Keratinocyte (primary cell): ENCODE data around the gene PTPRR. TPM values are rescaled to one million over a fixed set of nuclear protein-coding genes. Genes with fewer than 3 reads are reported as not detected.

Source experiments
- DNase-seq: peaks from one replicate; pipeline ENCODE4 v3.0.0-alpha.2; 2011; ENCODE audit warnings: low read depth, missing footprints, low spot score
- FAIRE-seq: peaks from 2 replicates; lab custom pipeline; 2011; peaks lifted over from hg19 to GRCh38; lab: Jason Lieb, UNC
- H2AFZ ChIP-seq: 2 replicates; pipeline ENCODE4 v1.6.0; 2012; ENCODE audit warnings: low read length, control low read depth, inconsistent platforms; ENCODE audit not compliant: control insufficient read depth
- H3K27ac ChIP-seq: 2 replicates; pipeline ENCODE4 v1.5.1; 2011; ENCODE audit warnings: low read length; ENCODE audit not compliant: control insufficient read depth, insufficient read depth
- H3K27me3 ChIP-seq: 3 replicates; pipeline ENCODE4 v1.6.0; 2011; ENCODE audit warnings: low read length; ENCODE audit not compliant: control insufficient read depth, insufficient read depth; ENCODE audit errors: extremely low read depth
- H3K36me3 ChIP-seq, 2 experiments: 2 replicates in 1 of 2; 3 replicates in 1 of 2; pipeline ENCODE4 v1.5.1; 2011; ENCODE audit warnings: low read length in 2 of 2, mild to moderate bottlenecking in 1 of 2; ENCODE audit not compliant: control insufficient read depth in 2 of 2, insufficient read depth in 2 of 2; ENCODE audit errors: extremely low read depth in 1 of 2
- H3K4me1 ChIP-seq: 3 replicates; pipeline ENCODE4 v1.5.1; 2011; ENCODE audit warnings: low read length; ENCODE audit not compliant: control insufficient read depth, insufficient read depth; ENCODE audit errors: extremely low read depth
- H3K4me2 ChIP-seq: 3 replicates; pipeline ENCODE4 v1.6.0; 2011; ENCODE audit warnings: low read depth, low read length; ENCODE audit not compliant: control insufficient read depth, insufficient read depth; ENCODE audit errors: extremely low read depth
- H3K4me3 ChIP-seq, 3 experiments: fragments of 200-600 bp in 1 of 3; sonication (generic) in 1 of 3; 2 replicates in 2 of 3; 3 replicates in 1 of 3; pipeline ENCODE4 v1.5.1; 2011 to 2016; ENCODE audit warnings: low read length in 3 of 3, mild to moderate bottlenecking in 3 of 3, control low read depth in 2 of 3, inconsistent platforms in 1 of 3, low read depth in 1 of 3, mixed read lengths in 1 of 3, mixed run types in 1 of 3, moderate library complexity in 1 of 3; ENCODE audit not compliant: control insufficient read depth in 2 of 3, insufficient read depth in 2 of 3; ENCODE audit errors: extremely low read depth in 1 of 3
- H3K79me2 ChIP-seq: 2 replicates; pipeline ENCODE4 v1.6.0; 2012; ENCODE audit warnings: low read length; ENCODE audit not compliant: control insufficient read depth, insufficient read depth
- H3K9ac ChIP-seq: 3 replicates; pipeline ENCODE4 v1.6.0; 2011; ENCODE audit warnings: low read length; ENCODE audit not compliant: control insufficient read depth, insufficient read depth; ENCODE audit errors: extremely low read depth
- H3K9me1 ChIP-seq: 3 replicates; pipeline ENCODE4 v1.6.0; 2011; ENCODE audit warnings: low read length; ENCODE audit not compliant: control insufficient read depth, insufficient read depth; ENCODE audit errors: extremely low read depth
- H3K9me3 ChIP-seq: 2 replicates; pipeline ENCODE4 v1.5.1; 2012; ENCODE audit warnings: low read depth, low read length; ENCODE audit not compliant: control insufficient read depth
- H4K20me1 ChIP-seq: 3 replicates; pipeline ENCODE4 v1.6.0; 2011; ENCODE audit warnings: low read length; ENCODE audit not compliant: control insufficient read depth, insufficient read depth; ENCODE audit errors: extremely low read depth
- CTCF ChIP-seq, 3 experiments: IDR thresholded peaks in 1 of 3; conservative IDR thresholded peaks in 1 of 3; optimal IDR thresholded peaks in 1 of 3; 2 replicates in 2 of 3; 3 replicates in 1 of 3; pipeline versions ENCODE3 to v1.5.1; 2011; ENCODE audit warnings: low read length in 3 of 3, mild to moderate bottlenecking in 3 of 3, moderate library complexity in 2 of 3, control low read depth in 1 of 3, inconsistent platforms in 1 of 3; ENCODE audit not compliant: insufficient read depth in 2 of 3; ENCODE audit errors: extremely low read depth in 1 of 3
- EZH2 ChIP-seq: IDR thresholded peaks from one replicate; pipeline ENCODE4 v1.6.1; 2012; ENCODE audit warnings: inconsistent platforms, mild to moderate bottlenecking, low read length, moderate library complexity
- dilution Hi-C: fragments of 300-500 bp; cut with MboI; formaldehyde crosslinking; loops from one replicate; pipeline ENCODE4 v1.7.0; 2020; ENCODE audit warnings: low sequenced_read_pairs; ENCODE audit not compliant: extremely low pct_ligation_motif_present
- polyA plus RNA-seq, 5 experiments: library from polyadenylated mRNA; depleted of rRNA in 3 of 5; stranded (reverse) in 3 of 5; stranded (forward) in 1 of 5; unstranded in 1 of 5; fragments of >200 nt; gene quantifications; 1 replicate in 1 of 5; 2 replicates in 3 of 5; 3 replicates in 1 of 5; pipeline versions ENCODE4 v1.2.1 to v1.2.3, GENCODE V29; 2011 to 2012; ENCODE audit warnings: missing spikeins in 2 of 5, low read depth in 1 of 5, low replicate concordance in 1 of 5

The PTPRR gene
- polyA plus RNA-seq, 1 donor (not counting 4 experiments of a cell fraction or from before 2014, with no cell fraction given): 3.1 TPM

- no peaks in the 10 kb centered on the region for H3K27me3 ChIP-seq
- H3K9ac ChIP-seq: no peak overlapping the region
- peaks cover 4% of the 10 kb centered on the region for H3K4me1 ChIP-seq
- no peak overlapping the region for H2AFZ ChIP-seq
- TF ChIP-seq CTCF (optimal IDR thresholded peaks at IDR 0.05 in 1 of 3, IDR thresholded peaks at IDR 0.05 in 1 of 3, conservative IDR thresholded peaks at IDR 0.05 in 1 of 3; ENCODE audit: extremely low read depth in 1 of 3, insufficient read depth in 2 of 3, low read length in 3 of 3) (no peak), EZH2 (no peak)
- H3K4me2 ChIP-seq: no peak overlapping the region
- FAIRE-seq (no peak), DNase-seq (no peak)
- no peaks in the 10 kb centered on the region for H3K79me2 ChIP-seq
- H3K9me3 ChIP-seq: no peaks in the 10 kb centered on the region
- no peak overlapping the region for H3K4me3 ChIP-seq
- dilution Hi-C loops: no loop called here
- no peaks in the 10 kb centered on the region for H4K20me1 ChIP-seq
- H3K27ac ChIP-seq: no peak overlapping the region
- no peaks in the 10 kb centered on the region for H3K9me1 ChIP-seq
- no peaks in the 10 kb centered on the region for H3K36me3 ChIP-seq
Measured at GRCh38 chr12:70835948-70836347, 84.6 kb downstream of the PTPRR start.

- no peak overlapping the region for H3K4me3 ChIP-seq
- H3K9me1 ChIP-seq: no peaks in the 10 kb centered on the region
- H3K36me3 ChIP-seq: no peaks in the 10 kb centered on the region
- H3K4me1 ChIP-seq: peaks cover 4% of the 10 kb centered on the region
- FAIRE-seq: peak; percentile 82
- H2AFZ ChIP-seq: no peak overlapping the region
- TF ChIP-seq EZH2 (no peak), CTCF (optimal IDR thresholded peaks at IDR 0.05 in 1 of 3, IDR thresholded peaks at IDR 0.05 in 1 of 3, conservative IDR thresholded peaks at IDR 0.05 in 1 of 3; ENCODE audit: extremely low read depth in 1 of 3, insufficient read depth in 2 of 3, low read length in 3 of 3) (no peak)
- H3K9me3 ChIP-seq: no peaks in the 10 kb centered on the region
- H3K9ac ChIP-seq: no peak overlapping the region
- H3K79me2 ChIP-seq: no peaks in the 10 kb centered on the region
- peak; percentile 7 for DNase-seq
- H3K27ac ChIP-seq: no peak overlapping the region
- H3K4me2 ChIP-seq: no peak overlapping the region
- dilution Hi-C loops: no loop called here
- no peaks in the 10 kb centered on the region for H4K20me1 ChIP-seq
- no peaks in the 10 kb centered on the region for H3K27me3 ChIP-seq
Measured at GRCh38 chr12:70831543-70831942, 89.0 kb downstream of the PTPRR start.
